Measurements from ENCODE around the gene BICC1. TPM values are rescaled to one million over a fixed set of nuclear protein-coding genes. Genes with fewer than 3 reads are reported as not detected.

The BICC1 gene
- total and polyA plus RNA-seq, 12 donors: 4.5 to 25.9 (median 9.8) TPM

GRCh38 chr10:58467931-58468635, 44.6 kb upstream of the BICC1 start:
- Histone ChIP-seq H3K4me1 (replicated peaks in 1 of 2) (no peaks in the 10 kb centered on the region), H3K27me3 (no peaks in the 10 kb centered on the region), H3K36me3 (replicated peaks in 1 of 2) (no peaks in the 10 kb centered on the region), H3K9me3 (replicated peaks in 1 of 3) (no peaks in the 10 kb centered on the region), H3K27ac (no peak overlapping the region), H3K4me3 (no peak overlapping the region)
- TF ChIP-seq POLR2A (IDR thresholded peaks at IDR 0.05): no peak
- TF ChIP-seq CTCF (IDR thresholded peaks at IDR 0.05): no peak
- intact Hi-C loops (cut with DNase I): no loop called here
- 57 to 71% (median 63%) methylated on average over 2 of the region's 2 CpGs for WGBS, 4 donors
- no peak for DNase-seq

- intact Hi-C loops (cut with DNase I): no loop called here
- 75 to 84% (median 75%) methylated on average over 3 of the region's 3 CpGs for WGBS, 4 donors
- no peak overlapping the region for H3K27ac ChIP-seq
- no peak for DNase-seq
- no peaks in the 10 kb centered on the region for H3K27me3 ChIP-seq
- H3K4me1 ChIP-seq (replicated peaks in 1 of 2): no peaks in the 10 kb centered on the region
- no peaks in the 10 kb centered on the region for H3K9me3 ChIP-seq (replicated peaks in 1 of 3)
- no peaks in the 10 kb centered on the region for H3K36me3 ChIP-seq (replicated peaks in 1 of 2)
- TF ChIP-seq CTCF (IDR thresholded peaks at IDR 0.05) (no peak), POLR2A (IDR thresholded peaks at IDR 0.05) (no peak)
- no peak overlapping the region for H3K4me3 ChIP-seq
These were observed 38.7 kb upstream of the BICC1 start for GRCh38 chr10:58473976-58474375.

GRCh38 chr10:58475322-58476277, 37.1 kb upstream of the BICC1 start:
- Histone ChIP-seq H3K4me3 (peak overlapping the region in 1 of 4 donors; percentile 15), H3K27ac (peak overlapping the region in 3 of 5 donors; percentile 11 to 54 (median 32)), H3K27me3 (no peaks in the 10 kb centered on the region), H3K36me3 (replicated peaks in 1 of 2) (no peaks in the 10 kb centered on the region), H3K9me3 (replicated peaks in 1 of 3) (no peaks in the 10 kb centered on the region), H3K4me1 (replicated peaks in 1 of 2) (no peaks in the 10 kb centered on the region)
- intact Hi-C loops (cut with DNase I): no loop called here
- DNase-seq: no peak
- no peak for TF ChIP-seq CTCF (IDR thresholded peaks at IDR 0.05)
- TF ChIP-seq POLR2A (IDR thresholded peaks at IDR 0.05): no peak
- 58 to 61% (median 59%) methylated on average over 11 of the region's 11 CpGs for WGBS, 4 donors

- intact Hi-C loops (cut with DNase I): no loop called here
- DNase-seq: peak in 1 of 7 donors; percentile 21
- 42 to 70% (median 46%) methylated on average over 2 of the region's 2 CpGs for WGBS, 4 donors
- TF ChIP-seq CTCF (IDR thresholded peaks at IDR 0.05) (no peak), POLR2A (IDR thresholded peaks at IDR 0.05) (no peak)
- no peak overlapping the region for H3K27ac ChIP-seq
- no peaks in the 10 kb centered on the region for H3K9me3 ChIP-seq (replicated peaks in 1 of 3)
- no peaks in the 10 kb centered on the region for H3K27me3 ChIP-seq
- H3K36me3 ChIP-seq (replicated peaks in 1 of 2): no peaks in the 10 kb centered on the region
- H3K4me3 ChIP-seq: no peak overlapping the region
- H3K4me1 ChIP-seq (replicated peaks in 1 of 2): no peaks in the 10 kb centered on the region
These were observed 35.5 kb upstream of the BICC1 start for GRCh38 chr10:58477122-58477521.
